AML-193 (cell line): Measurements from ENCODE around the gene SPDL1.
"Not testable (repeated sequence)": the region's sequence is repeated elsewhere in the genome, so short reads cannot be mapped to it uniquely, and the experiment has no call there.

Source experiments
- DNase-seq, 2 experiments: peaks; one replicate each; lab custom pipeline; 2025; lab: John Stamatoyannopoulos, UW

The SPDL1 gene

DNA sequence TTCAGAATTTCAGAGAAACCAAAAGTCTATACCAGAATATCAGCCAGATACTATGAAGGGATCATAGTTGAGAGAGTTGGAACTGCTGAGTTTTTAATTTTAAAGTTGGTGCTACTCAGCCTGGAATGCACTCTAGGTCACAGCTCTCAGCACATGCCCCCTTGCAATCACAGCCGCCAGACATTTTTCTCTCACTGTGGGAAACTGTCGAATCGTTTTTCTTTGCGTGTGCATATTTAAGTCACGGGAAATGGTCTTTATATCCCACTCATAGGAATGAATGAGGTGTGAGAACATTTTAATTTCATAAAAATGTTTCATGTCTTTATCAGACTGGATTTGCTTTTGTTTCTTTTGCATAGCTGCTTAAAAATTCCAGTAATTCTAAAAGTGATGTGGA is 12.2 kb upstream of the SPDL1 start:
- no peak for DNase-seq

DNA sequence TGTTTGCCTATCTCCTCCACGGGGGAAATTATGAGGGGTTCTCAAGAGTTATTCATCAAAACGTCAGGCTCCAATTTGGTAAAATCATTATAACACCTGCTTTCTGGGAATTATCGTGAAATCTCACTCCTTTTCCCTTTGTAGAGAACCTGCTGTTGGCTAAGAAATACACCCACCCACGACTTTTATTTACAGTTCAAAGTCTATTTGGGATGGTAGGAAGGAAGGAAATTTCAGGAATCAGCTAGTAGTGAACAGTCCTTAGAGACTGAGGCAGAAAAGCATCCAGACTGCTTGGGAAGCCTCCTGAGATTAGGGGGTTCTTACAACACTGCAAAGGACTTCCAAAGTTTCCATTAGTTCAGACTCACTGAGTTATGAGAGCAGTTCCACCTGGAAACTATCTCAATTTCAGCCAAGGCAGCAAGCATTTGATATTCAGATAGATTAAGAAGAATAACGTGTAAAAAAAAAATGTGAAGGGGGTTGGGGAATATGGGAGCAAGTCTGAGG is 9.4 kb upstream of the SPDL1 start:
- DNase-seq, result no peak

DNA sequence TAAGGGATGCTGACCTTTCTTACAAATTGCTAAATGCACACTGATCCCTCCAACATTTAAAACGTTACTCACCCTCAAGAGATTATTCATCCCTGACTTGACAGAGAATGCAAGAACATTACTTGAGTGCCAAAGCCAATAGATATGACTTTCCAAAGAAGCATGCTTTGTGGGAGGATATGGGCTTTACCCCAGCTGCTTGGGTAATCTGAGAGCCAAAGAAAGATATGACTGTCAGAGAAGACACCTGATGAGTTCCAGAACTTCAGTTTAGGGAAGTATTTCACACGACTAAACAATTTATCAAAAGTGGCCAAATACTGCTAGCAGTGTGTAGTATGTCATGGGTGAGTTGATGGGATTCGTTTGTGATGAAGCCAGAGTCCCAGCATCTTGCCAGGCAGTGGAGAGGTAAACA is 7.4 kb upstream of the SPDL1 start:
- no peak for DNase-seq

DNA sequence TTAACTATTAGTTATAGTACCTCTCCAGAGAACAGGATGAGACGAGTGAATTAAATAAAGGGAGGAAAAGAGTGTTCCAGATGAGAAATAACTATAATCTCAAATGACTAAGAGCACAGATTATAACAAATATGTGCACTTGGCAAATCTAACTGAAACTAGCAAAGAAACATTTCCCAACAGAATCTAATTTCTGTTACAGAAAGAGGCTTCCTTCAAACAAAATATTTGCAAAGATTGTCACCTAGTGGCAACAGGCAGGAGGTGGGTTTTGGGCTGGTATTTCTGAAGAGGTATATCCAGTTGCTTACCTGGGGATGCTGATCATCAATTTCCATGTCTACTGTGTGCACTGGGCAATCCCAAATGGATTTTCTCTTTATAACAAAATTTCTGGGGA is 5.6 kb upstream of the SPDL1 start:
- DNase-seq, result no peak

DNA sequence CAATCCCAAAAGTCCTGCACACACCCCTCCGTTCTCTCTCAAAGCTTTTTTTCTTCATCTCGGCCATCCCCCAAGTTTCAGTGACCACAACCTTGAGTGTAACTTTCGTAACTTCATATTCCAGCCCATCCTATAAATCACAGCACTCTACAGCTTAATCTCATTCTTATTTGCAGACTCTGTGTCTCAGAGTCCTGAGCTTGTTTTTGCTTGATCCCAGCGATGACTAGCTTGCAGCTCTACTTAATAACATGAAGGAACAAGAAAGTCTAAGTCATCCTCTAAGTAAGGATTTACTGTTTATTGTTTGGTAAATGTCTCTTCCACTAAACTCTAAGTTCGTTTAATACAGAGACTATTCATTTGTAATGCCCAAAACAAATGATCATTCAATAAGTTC is 2.6 kb upstream of the SPDL1 start:
- DNase-seq, result no peak

DNA sequence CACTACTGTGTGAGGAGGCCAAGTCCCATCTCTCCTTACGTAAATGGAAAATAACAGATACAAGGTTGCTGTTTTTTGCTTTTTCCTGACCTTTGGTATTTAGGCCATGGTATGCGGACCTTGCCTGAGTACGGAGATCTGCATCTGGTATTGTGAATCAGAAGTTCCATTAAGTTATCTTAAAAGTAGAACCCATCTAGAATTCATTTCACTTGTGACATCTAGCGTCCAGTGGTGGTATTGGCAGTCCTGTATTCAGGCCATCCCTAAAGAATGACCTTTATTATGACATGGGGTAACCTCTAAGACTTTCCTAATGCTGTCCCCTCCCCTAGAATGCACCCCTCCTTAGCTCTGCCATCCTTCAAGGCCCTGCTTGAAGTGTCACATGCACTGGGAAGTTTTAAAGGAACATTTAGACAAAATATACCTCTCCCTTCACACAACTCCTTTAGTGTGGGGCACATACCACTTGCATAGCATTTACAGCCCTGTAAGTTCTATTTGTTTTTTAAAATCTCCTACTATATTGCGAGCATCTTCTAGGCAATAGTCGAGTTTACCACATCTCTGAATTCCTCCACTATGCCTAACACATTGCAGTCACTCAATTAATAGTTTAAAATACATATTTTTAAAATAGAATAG is 1.9 kb upstream of the SPDL1 start:
- peak; percentile 54 to 59 for DNase-seq

DNA sequence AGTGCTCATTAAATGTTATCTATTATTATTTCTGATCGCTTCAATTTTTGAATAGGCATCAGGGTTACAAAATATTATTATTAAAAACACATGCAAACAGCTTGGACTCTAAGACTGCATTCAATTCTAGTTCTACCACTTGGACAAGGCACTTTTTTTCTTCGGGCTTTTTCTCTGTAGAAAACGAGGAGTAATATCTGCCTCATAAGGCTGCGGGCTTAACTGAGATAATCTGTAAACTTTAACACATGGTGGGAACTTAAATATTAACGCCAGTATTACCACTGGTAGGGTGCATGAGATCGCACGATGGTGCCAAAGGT is 511 bp upstream of the SPDL1 start:
- DNase-seq, result no peak

DNA sequence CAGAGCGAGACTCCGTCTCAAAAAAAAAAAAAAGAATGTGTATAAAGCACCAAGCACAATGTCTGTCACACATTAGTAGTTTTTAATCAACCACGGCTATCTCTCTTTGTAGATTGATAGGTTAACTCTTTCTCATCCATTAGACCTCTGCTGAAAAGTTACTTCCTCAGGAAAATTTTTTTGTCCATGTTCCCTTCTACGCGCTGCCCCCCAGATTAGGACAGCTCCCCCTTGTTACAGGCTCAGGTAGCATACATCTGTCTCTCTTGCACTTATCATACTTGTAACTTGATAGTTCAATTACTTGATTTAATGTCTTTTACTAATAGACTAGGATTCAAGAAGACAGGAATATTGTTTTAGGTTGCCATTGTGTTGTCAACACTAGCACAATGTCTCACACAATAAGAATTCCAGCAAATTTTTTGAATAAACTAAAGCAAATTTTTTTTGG is 1.5 kb downstream of the SPDL1 start:
- no peak for DNase-seq

DNA sequence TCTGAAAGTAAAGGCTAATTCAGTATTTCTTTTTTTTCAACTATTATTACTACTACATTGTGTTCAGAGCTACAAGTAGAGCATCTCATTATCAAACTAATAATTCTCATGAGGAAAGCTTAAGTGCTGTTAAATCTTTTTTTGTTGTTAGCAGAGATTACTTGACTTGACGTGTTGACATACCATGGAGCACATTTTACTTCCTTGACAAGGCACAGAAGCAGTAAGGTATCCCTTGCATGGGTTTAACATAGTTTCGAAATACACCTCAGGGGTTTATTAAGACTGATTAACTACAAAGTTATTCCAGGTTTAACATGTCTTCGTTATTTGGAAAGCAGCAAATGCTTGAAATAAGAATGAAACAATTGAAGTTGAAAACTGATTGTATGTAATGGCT is 7.0 kb downstream of the SPDL1 start:
- DNase-seq, result no peak

DNA sequence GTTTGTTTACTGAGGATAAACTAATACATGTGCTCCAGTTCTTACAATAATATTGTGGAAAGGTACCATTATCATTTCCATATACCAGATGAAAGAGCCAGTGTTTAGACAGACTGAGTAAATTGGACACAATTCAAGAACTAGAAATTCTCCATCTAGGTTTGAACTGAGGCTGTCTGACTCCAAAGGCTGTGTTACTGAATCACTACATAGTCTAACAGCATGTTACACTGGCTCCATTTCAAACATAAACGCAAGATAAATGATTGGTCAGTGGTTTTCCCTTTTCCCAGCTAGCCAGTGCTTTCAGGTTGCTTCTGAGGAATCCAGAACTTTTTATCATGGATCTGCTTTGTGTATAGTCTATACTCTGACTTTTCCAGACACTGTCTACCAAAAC is 8.1 kb downstream of the SPDL1 start:
- DNase-seq, result no peak

DNA sequence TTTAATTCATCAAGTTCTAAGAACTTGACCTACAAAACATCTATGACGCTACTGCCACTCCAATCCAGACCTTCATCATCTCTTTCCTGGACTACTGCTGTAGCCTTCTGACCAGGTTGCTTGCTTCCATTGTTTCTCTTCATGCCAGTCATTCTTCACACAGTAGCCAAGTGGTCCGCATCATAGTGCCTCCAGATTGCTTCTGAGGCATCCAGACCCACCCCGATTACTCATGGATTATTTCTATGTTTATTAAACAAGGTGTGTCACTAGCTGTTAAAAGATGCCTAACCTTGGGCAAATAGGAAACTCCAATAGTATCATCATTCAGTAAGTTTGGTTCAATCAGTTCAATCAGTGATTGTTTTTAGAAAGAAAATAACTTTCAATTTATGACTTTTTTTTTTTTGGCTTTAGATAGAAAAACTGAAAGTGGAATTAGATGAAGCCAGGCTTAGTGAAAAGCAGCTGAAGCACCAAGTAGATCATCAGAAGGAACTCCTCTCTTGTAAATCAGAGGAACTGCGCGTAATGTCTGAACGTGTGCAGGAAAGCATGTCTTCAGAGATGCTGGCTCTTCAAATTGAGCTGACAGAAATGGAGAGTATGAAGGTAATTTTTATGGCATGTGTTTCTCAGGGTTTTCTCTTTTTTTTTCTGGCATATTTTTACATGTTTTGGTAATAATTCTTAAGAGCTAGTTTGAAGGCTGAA is 9.5 kb downstream of the SPDL1 start:
- DNase-seq, result no peak

DNA sequence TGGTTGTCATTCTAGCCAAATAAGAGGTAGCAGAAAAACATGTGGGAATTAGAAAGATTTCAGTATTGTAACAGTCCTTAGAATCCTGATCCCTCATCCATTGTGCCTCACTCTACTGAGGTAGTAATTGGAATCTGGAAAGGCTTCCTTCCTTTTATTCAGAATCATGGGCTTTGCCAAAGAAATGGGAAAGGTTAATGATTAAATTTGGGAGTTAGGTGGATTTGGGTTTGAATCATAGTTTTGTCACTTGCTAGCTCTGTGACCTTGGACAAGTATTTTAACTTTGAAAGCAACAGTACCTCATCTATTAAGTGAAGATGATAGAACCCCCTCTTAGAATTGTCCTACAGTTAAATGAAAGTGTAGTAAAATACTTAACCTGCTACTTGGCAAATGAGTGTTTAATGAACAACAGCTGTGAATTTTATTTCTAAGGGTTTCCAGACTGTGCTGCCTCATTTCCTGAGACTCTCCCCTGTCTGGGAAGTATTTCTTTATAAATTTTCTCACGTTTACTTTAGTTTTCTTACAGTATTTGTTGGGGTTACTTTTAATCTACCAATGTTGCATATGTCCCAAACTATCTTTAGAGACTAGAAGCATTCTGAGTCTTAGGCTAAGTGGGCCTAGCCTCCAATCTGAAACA is 11.7 kb downstream of the SPDL1 start:
- no peak for DNase-seq

DNA sequence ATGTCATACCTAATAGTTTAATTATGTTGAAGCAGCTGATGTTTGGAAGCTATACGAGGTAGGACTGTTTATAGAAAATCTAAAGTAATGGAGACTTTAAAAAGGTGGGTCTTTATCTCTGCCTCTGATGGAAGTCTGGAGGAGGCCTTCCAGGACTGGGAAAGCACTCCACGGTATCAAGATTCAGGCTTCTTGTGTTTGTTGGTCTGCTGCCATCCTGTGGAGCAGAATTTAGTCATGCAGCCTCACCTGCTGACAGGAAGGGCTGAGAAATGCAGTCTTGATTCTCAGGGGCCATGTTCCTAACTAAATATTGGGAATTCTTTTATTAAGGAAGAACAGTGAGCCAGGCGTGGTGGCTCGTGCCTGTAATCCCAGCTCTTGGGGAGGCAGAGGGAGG is 15.9 kb downstream of the SPDL1 start:
- no peak for DNase-seq

DNA sequence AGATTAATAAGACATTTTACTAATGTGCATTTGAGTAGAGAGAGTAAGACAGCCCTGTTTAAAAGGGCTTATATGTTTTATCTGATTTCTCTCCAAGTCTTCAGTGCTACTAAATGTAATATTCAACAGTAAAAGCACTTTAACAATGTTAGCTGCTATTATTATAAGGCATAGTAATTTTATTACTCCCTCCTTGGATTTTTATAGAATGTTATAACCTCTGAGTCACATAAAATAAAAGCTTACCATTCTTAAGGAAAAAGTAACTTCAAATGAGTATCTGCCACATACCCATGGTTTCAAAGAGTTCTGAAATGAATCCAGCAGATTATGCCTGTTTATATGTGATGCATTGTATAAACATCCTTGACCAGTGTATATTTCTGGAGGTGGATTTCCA is 19.0 kb downstream of the SPDL1 start:
- DNase-seq, result no peak

DNA sequence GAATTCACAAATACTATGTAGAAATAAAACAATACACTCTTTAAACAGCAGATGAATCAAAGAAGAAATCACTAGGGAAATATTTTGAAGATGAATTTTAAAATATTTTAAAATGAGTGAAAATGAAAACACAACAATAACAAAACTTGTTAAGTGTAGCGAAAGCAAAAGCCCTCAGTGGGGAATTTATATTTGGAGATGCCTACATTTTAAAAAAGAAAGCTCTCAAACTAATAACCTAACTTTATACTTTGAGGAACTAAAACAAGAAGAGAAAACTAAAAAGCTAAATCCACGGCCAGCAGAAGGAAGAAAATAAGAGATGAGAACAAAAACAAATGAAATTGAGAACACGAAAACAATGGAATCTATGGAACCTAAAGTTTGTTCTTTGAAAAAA is 22.7 kb downstream of the SPDL1 start:
- no peak for DNase-seq

DNA sequence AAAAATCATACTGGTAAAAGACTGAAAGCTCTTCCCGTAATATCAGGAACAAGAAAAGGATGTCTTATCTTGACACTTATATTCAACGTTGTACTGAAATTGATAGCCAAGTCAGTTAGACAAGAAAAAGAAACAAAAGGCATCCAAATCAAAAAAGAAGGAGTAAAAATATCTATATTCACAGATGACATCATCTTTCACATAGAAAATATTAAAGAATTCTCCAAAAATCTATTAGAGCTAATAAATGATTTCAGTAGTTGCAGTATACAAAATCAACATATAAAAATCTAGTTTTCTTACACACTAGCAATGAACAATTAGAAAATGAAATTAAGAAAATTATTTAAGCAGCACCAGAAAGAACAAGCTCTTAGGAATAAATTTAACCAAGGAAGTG is 24.3 kb downstream of the SPDL1 start:
- DNase-seq, result no peak

DNA sequence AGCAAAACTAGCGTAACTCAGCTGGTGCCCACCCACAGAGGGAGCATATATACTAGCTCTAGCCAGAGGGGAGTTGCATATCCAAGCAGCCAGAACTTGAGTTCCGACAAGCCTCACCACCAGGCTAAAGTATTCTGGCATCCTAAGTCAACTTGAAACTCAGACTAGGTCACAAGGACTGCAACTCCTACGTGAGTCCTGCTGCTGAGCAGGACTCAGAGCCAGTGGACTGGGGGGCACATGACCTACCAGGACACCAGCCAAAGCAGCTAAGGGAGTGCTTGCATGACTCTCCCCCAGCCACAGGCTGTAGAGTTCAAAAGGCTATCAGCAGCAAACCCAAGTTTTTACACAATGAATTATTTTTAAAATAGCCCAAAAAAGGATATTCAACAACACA is 26.1 kb downstream of the SPDL1 start:
- DNase-seq, result no peak

DNA sequence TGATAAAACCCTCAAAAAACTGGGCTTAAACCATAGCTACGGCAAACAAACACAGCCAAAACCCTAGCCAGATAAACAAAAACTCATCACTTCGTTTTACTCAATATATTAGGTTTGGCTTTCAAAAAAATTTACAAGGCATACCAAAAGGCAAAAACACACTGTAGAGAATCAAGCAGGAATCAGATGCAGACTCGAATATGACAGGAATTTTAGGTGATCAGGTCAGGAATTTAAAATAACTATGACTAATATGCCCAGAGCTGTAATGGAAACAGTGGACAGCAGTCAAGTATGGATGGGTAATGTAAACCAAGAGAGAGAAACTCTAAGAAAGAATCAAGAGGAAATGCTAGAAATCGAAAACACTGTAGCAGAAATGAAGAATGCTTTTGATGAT is 27.0 kb downstream of the SPDL1 start:
- DNase-seq, result no peak

DNA sequence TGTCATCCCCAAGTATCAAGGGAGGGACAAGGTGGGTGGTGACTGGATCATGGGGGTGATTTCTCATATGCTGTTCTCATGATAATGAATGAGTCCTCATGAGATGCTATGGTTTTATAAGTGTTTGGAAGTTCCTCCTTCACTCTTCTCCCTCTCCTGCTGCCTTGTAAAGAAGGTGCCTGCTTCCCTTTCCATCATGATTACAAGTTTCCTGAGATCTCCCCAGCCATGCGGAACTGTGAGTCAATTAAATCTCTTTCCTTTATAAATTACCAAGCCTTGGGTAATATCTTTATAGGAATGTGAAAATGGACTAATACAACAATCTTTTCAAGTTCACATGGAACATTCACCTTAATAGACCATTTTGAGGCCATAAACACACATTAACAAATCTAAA is 32.0 kb downstream of the SPDL1 start:
- DNase-seq, result no peak

DNA sequence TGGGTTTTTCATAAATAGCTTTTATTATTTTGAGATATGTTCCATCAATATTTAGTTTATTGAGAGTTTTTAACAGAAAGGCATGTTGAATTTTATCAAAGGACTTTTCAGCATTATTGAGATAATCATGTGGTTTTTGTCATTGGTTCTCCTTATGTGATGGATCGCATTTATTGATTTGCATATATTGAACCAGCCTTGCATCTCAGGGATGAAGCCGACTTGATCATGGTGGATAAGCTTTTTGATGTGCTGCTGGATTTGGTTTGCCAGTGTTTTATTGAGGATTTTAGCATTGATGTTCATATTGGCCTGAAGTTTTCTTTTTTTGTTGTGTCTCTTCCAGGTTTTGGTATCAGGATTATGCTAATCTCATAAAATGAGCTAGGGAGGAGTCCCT is 40.7 kb downstream of the SPDL1 start:
- not testable (repeated sequence) for DNase-seq

DNA sequence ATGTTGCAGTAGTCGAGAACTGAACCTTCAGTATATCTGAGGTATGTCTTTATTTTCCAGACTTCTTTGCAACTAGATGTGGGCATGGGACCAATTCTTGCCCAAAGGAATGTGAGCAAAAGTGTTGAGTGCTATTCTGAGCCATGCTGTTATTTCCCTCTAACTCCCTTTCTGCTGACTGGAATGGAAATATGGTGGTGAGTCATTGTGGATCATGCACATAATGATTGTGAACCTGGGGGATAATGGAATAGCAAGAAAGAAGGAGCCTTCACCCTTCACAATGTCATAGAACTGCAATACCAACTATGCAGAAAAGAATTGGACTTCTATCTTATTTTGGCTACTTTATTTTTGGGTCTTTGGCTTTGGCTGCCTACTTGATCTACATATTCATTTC is 43.2 kb downstream of the SPDL1 start:
- no peak for DNase-seq

DNA sequence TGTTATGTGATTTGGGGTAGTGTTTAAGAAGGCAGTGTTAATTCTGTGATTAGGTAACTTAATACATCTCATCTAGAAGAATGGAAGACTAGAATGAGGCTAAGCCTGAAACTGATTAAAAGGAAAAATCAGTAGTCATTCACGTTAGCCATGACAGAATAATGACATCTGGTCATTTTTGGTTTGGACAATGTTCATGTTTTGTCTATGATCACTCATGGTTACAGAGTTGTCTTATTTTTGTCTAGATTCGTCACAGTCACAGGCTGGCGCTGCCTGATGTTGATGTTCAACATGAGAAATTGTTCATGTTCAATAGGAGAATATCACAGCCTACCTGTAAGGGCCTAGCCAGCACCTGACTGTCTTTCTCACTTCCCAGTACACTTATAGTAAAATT is 44.0 kb downstream of the SPDL1 start:
- DNase-seq, result no peak

DNA sequence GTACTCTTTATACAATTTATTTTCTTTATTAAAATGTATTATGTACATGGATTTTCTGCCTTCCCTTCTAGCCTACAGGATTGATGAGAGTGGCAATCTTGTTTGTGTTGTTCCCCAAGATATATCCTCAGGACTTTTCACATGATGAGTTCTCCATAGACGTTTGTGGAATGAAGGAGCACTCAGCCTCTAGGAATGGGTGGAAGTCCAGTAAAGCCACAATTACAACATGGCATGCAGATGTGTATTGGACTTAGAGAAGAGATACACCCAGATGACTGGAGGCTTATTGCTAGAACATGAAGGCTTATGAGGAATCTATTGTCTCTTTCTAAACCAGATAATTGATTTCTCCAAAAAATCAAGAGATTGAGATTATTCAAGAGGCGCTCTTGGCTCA is 45.3 kb downstream of the SPDL1 start:
- no peak for DNase-seq
